HS-5 (cell line): ENCODE measurements around the gene KCNK13.
"Not testable (repeated sequence)": the region's sequence is repeated elsewhere in the genome, so short reads cannot be mapped to it uniquely, and the experiment has no call there.

Experiments
- DNase-seq: peaks from one replicate; pipeline ENCODE4 v3.0.0-alpha.2; 2012; ENCODE audit warnings: low read depth

KCNK13 gene

GRCh38 chr14:90193925-90194324, 132.1 kb downstream of the KCNK13 start:
- DNase-seq: no peak

- no peak for DNase-seq
These were observed 132.9 kb downstream of the KCNK13 start for GRCh38 chr14:90194706-90195105.

GRCh38 chr14:90198541-90199060, 136.8 kb downstream of the KCNK13 start:
- DNase-seq: no peak

GRCh38 chr14:90200546-90200945, 138.8 kb downstream of the KCNK13 start:
- DNase-seq: not testable (repeated sequence)

GRCh38 chr14:90201344-90201743, 139.6 kb downstream of the KCNK13 start:
- no peak for DNase-seq

GRCh38 chr14:90204516-90204915, 142.7 kb downstream of the KCNK13 start:
- no peak for DNase-seq

GRCh38 chr14:90213099-90213748, 151.4 kb downstream of the KCNK13 start:
- no peak for DNase-seq

GRCh38 chr14:90228478-90228877, 166.7 kb downstream of the KCNK13 start:
- no peak for DNase-seq

DNA sequence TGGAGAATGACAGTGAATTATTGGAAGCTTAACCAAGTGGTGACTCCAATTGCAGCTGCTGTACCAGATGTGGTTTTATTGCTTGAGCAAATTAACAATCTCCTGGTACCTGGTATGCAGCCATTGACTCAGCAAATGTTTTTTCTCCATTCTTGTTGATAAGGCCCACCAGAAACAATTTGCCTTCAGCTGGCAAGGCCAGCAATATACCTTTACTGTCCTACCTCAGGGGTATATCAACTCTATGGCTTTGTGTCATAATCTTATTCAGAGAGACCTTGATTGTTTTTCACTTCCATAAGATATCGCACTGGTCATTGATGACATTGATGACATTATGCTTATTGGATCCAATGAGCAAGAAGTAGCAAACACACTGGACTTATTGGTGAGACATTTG, 168.1 kb downstream of the KCNK13 start:
- DNase-seq: not testable (repeated sequence)
